ENCODE measurements around the gene ATP5F1B. TPM values are rescaled to one million over a fixed set of nuclear protein-coding genes. Genes with fewer than 3 reads are reported as not detected.

The ATP5F1B gene
- 461 TPM for total RNA-seq

DNA sequence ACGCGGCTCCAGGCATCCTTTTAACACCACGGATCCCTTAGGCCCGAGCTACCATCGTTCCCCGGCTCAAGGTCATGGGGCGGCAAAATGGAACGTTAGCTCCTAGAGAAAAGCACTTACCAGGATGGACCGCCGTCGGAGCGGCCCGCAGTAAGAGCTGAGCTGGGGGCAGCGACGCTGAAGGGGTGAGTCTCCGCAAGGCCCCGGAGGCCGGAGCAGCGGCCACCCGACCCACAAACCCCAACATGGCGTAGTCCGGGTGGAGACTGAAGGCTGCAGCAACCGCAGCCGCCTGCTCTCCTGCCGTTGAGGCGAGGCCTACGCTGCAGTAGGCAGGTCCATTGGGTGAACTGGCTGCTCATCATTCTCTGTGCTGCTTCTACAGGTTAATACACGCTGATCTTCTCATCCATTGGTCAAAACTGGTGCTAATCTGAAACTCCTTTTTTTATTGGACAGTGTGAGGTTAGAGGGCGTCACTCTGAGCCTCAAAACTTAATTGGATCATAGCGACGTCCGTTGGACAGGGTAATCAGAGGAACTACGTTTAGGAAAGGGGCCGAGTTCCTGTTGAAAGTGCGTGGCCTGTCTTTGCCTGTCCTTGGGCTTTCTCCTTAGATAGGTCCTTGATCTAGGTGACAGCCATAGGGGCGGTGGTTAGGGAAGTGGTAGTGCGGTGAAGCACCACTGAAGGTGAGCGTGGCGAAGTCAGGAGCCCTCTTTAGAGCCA, at the start of gene ATP5F1B:
ATP5F1B (minus strand) TSS at position 268 of the 730 bp plus-strand sequence; CDS start at position 247, 21 bp downstream.
- DNase-seq (ENCODE audit: low read depth in 2 of 3, low spot score in 2 of 3), result peak; percentile 76 to 99 (median 99)

GRCh38 chr12:56694161-56694560, 48.4 kb upstream of the ATP5F1B start:
- no peak for DNase-seq (ENCODE audit: low read depth in 2 of 3, low spot score in 2 of 3)

DNA sequence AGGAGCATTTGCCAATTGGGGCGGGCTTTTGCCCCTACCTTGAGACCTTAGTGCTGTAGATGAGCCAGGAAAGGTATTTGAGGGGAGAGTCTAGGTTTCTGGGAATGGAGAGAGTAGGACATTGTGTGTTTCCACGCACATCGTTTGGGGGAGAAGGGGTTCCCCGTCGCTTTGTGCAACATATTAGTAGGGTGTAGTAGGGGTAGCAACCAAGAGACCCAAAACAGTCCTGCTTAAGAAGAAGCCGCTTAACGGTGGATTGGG, 43.0 kb upstream of the ATP5F1B start:
- no peak for DNase-seq (ENCODE audit: low read depth in 2 of 3, low spot score in 2 of 3)

GRCh38 chr12:56688129-56688845, 42.5 kb upstream of the ATP5F1B start, which contains the start of gene PTGES3:
Gene PTGES3 (minus strand): TSS chr12:56688284. CDS start chr12:56687999, 285 bp downstream.
- DNase-seq (ENCODE audit: low read depth in 2 of 3, low spot score in 2 of 3), result peak; percentile 97 to 98 (median 98)

DNA sequence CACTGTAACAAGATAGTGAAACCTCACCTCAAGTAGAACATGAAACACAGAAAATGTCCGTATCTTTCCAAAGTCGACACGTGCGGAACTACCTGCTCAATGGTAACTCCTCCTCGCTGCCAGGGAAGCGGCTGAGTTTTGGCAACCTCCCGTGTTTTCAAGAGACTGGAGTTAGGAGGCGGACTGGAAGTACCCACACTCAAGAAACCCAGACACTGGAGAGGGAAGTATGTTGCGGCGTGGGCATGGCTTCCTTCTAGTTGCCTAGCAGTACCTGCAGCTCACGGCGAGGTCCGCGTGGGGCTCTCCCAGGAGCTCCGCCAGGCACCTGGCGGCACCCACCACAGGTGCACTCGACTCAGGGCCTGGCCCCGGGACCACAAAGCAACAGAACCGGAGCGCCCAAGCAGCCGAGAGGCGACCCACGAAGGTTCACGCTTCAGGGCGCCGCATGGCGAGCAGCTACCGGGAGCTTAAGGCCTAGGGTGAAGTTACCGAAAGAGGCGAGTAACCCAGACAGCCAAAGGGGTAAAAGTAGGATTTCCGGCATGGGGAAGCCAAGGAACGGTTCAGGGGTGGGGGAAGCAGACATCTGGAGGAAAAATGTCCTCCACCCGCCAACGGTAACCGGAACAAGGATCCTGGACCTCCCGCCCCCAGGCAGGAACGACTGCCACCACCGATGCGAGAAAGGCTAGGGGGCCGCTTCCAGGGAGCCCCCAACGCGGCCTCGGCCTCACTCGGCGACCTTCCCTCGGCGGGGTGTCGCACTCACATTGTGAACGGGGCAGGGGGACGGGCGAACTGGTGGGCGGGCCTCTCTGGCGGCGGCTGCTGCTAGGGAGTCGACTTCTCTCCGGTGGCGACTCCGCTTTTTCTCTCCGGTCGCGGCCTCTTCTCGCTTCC, 41.7 kb upstream of the ATP5F1B start:
- peak; percentile 38 to 57 (median 48) for DNase-seq (ENCODE audit: low read depth in 2 of 3, low spot score in 2 of 3)

DNA sequence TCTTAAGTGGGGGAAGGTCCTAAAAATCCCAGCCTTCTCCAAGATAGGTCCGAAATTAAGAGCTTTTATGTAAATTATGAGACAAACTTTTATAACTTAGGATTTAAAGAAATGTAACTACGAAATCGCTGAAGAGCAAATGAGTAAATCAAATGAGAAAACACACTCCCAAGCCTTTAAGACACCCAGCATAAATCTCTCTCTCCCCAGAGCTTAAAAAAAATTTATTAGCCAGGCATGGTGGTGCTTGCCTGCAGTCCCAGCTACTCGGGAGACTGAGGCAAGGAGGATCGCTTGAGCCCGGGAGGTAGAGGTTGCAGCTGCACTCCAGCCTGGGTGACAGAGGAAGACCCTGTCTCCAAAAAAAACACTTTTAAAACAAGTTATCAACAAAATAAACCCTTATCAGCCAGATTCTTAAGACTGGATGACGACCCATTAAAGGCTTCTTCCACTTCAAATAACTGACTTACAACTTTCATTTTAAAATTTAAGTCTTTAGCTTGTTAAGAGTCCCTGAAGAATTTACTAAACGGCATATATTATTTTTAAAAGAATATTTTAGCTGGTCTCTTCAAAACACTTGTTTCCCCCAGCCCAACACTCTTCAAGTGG, 39.1 kb upstream of the ATP5F1B start:
- no peak for DNase-seq (ENCODE audit: low read depth in 2 of 3, low spot score in 2 of 3)

DNA sequence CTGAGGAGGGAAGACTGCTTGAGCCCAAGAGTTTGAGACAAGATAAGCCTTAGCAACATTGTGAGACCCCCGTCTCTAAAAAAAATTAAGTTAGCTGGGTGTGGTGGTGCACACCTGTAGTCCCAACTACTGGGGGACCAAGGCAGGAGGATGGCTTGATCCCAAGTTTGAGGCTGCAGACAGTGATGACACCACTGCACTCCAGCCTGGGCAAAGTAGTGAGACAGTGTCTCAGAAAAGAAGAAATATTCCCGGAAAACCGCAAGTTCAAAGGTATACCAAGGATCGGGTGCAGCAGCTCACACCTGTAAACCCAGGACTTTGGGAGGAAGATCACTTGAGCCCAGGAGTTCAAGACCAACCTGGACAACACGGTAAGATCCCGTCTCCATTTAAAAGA, 36.5 kb upstream of the ATP5F1B start:
- DNase-seq (ENCODE audit: low read depth in 2 of 3, low spot score in 2 of 3), result no peak

DNA sequence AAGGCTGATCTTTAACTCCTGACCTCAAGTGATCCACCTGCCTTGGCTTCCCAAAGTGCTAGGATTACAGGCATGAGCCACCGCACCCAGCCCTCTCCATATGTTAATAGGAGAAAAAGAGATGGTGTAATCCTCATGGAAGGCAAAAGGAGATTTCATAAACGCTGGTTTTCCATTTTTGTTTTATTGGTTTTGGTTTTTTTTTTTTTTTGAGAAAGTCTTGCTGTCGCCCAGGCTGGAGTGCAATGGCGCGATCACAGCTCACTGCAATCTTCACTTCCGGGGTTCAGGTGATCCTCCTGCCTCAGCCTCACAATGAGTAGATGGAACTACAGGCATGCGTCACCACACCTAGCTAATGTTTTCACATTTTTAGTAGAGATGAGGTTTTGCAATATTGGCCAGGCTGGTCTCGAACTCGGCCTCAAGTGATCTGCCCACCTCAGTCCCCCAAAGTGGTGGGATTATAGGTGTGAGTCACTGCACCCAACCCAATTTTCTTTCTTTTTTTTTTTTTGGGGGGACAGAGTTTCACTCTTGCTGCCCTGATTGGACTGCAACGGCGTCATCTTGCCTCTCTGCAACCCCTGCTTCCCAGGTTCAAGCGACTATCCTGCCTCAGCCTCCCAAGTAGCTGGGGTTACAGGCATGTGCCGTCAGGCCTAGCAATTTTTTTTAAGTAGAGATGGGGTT, 34.2 kb upstream of the ATP5F1B start:
- DNase-seq (ENCODE audit: low read depth in 2 of 3, low spot score in 2 of 3), result no peak

GRCh38 chr12:56678852-56679251, 33.1 kb upstream of the ATP5F1B start:
- DNase-seq (ENCODE audit: low read depth in 2 of 3, low spot score in 2 of 3), result no peak

DNA sequence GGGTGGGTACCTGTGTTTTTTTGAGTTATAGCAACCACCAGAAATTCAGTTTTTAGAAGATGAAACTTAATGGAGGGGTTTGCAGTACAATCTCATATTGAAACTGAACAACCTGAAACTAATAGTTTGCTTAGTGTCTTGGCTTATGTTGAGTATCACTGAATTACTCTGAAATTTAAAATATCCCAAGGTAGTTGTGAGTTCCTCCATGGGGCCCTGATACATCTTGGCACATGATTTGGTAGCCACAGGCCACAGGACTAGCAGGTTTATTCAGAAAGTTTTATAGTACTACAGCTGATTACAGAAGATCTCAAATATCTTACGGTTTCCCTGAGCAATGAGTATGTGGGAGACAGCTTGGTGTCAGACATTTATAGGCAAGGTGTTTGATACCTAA, 31.9 kb upstream of the ATP5F1B start:
- no peak for DNase-seq (ENCODE audit: low read depth in 2 of 3, low spot score in 2 of 3)

GRCh38 chr12:56676851-56677580, 31.2 kb upstream of the ATP5F1B start:
- no peak for DNase-seq (ENCODE audit: low read depth in 2 of 3, low spot score in 2 of 3)

DNA sequence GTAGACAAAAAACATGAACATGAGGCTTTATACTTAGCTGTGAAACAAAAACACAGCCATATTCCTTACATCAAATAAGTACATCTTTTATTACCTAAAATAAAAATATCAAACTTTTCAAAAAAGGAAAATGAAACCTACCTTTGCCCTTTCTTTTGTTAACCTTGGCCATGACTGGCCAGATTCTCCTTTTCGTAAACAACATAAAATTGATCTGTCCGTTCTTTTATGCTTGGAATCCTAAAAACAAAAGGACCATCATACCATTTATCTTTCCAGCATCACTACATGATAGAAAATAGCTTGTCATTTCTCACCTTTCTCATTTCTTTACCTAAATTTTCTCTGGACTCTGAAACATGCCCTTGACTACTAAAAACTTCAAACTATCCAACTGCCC, 25.8 kb upstream of the ATP5F1B start:
- no peak for DNase-seq (ENCODE audit: low read depth in 2 of 3, low spot score in 2 of 3)

DNA sequence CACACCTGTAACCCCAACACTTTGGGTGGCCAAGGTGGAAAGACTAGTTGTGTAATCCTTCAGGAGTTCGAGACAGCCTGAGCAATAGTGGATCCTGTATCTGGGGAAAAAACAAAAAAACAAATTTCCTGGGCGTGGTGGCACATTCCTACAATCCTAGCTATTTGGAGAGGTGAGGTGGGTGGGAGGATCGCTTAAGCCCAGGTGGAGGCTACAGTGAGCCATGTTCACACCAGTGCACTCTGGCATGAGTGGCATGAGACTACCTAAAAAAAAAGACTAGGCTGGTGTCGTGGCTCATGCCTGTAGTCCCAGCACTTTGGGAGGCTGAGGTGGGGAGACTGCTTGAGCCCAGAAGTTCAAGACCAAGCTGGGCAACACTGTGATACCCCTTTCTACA, 25.1 kb upstream of the ATP5F1B start:
- DNase-seq (ENCODE audit: low read depth in 2 of 3, low spot score in 2 of 3), result no peak

- no peak for DNase-seq (ENCODE audit: low read depth in 2 of 3, low spot score in 2 of 3)
Observed at GRCh38 chr12:56668197-56668457, 22.3 kb upstream of the ATP5F1B start.

GRCh38 chr12:56661979-56662638, 16.3 kb upstream of the ATP5F1B start:
- no peak for DNase-seq (ENCODE audit: low read depth in 2 of 3, low spot score in 2 of 3)

- DNase-seq (ENCODE audit: low read depth in 2 of 3, low spot score in 2 of 3), result no peak
Observed at GRCh38 chr12:56661560-56661959, 15.8 kb upstream of the ATP5F1B start.

DNA sequence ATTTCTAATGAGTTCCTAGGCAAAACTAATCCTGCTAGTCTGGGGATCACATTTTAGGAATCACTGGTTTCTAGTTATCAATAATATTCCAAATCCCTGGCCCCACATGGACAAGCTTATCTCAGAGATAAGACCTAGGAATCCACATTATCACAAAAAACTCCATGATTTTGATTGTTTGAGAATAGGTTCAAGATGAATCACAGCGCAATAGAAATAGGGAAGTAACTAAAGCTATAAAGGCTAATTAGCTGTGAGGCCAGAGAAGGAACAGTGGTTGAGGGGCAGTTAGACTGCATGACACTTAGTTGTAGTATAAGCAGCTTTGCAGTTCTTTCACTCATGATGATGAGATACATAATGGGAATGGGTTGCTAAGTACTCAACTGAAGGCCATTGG, 13.1 kb upstream of the ATP5F1B start:
- DNase-seq (ENCODE audit: low read depth in 2 of 3, low spot score in 2 of 3), result peak in 1 of 3 donors; percentile 20

DNA sequence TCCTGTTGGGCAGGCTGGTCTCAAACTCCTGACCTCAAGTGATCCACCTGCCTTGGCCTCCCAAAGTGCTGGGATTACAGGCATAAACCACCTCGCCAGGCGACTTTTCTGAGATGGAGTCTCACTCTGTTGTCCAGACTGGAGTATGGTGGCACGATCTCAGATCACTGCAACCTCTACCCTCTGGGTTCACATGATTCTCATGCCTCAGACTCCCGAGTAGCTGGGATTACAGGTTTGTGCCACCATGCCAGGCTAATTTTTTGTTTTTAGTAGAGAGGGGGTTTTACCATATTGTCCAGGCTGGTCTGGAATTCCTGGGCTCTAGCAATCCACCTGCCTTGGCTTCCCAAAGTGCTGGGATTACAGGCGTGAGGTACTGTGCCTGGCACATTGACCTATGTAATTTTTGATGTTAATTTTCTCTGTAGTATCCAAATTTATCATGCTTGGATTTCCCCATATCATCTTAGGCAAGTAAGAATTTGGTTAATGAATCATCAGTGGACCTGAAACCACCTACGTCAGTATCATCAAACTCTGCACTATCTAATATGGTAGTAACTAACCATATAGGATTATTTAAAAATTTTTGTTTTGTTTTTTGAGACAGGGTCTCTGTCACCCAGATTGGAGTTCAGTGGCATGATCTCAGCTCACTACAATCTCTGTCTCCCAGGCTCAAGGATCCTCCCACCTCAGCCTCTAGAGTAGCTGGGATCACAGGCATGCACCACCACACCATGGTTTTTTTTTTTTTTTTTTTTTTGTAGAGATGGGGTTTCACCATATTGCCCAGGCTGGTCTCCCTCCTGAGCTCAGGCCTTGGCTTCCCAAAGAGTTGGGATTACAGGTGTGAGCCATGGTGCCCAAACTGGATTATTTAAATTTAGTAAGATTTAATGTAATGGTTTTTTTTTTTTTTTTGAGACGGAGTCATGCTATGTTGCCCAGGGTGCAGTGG, 11.9 kb upstream of the ATP5F1B start:
- DNase-seq (ENCODE audit: low read depth in 2 of 3, low spot score in 2 of 3), result no peak

Data from hematopoietic multipotent progenitor cell (in vitro differentiated cells).